ENCODE data around the gene NRL. TPM values are rescaled to one million over a fixed set of nuclear protein-coding genes. Genes with fewer than 3 reads are reported as not detected.

The NRL gene
- polyA plus RNA-seq, 2 donors, result 0.86 to 1.4 TPM

DNA sequence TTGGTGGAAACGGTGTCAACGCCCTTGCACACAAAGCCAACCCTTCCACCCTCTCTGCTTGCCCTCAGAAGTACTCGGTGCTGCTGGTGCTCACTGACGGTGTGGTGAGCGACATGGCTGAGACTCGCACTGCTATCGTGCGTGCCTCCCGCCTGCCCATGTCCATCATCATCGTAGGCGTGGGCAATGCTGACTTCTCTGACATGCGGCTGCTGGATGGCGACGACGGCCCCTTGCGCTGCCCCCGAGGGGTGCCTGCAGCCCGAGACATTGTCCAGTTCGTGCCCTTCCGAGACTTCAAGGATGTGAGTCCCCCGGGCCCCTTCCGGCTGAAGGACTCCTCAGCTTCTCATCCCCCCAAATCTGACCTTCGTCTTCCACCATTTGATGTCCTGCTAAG is 37.7 kb downstream of the NRL start:
- Histone ChIP-seq H3K4me1 (ENCODE audit: control insufficient read depth in 2 of 2, insufficient read depth in 2 of 2, low read length in 1 of 2) (peaks cover 0 to 15% of the 10 kb centered on the region in 2 donors), H3K4me3 (ENCODE audit: low read depth in 1 of 2, low read length in 2 of 2) (no peak overlapping the region), H3K27ac (ENCODE audit: low read depth in 2 of 2, low read length in 1 of 2) (no peak overlapping the region), H3K9me3 (ENCODE audit: control insufficient read depth in 2 of 2, insufficient read depth in 1 of 2, low read depth in 1 of 2, low read length in 1 of 2) (no peaks in the 10 kb centered on the region), H3K27me3 (ENCODE audit: control insufficient read depth in 1 of 2, insufficient read depth in 2 of 2, low read length in 2 of 2) (no peaks in the 10 kb centered on the region), H3K36me3 (ENCODE audit: control insufficient read depth in 2 of 2, insufficient read depth in 2 of 2, low read length in 1 of 2) (no peaks in the 10 kb centered on the region)
- 92 to 95% methylated on average over 23 of the region's 23 CpGs for WGBS, 2 donors

DNA sequence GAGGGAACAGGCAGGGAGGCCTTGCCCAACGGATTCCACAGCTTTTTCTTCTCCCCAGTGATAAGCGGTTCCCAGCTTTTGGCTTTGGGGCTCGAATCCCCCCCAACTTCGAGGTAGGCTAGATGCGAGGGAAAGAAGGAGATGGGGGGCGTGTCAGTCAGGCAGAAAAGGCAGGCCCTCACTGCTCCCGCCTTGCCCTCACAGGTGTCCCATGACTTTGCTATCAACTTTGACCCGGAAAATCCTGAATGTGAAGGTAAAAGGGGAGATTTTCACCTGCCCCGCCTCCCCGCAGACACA is 38.5 kb downstream of the NRL start:
- Histone ChIP-seq H3K4me3 (ENCODE audit: low read depth in 1 of 2, low read length in 2 of 2) (no peak overlapping the region), H3K27me3 (ENCODE audit: control insufficient read depth in 1 of 2, insufficient read depth in 2 of 2, low read length in 2 of 2) (no peaks in the 10 kb centered on the region), H3K27ac (ENCODE audit: low read depth in 2 of 2, low read length in 1 of 2) (no peak overlapping the region), H3K4me1 (ENCODE audit: control insufficient read depth in 2 of 2, insufficient read depth in 2 of 2, low read length in 1 of 2) (peaks cover 0 to 12% of the 10 kb centered on the region in 2 donors), H3K36me3 (ENCODE audit: control insufficient read depth in 2 of 2, insufficient read depth in 2 of 2, low read length in 1 of 2) (no peaks in the 10 kb centered on the region), H3K9me3 (ENCODE audit: control insufficient read depth in 2 of 2, insufficient read depth in 1 of 2, low read depth in 1 of 2, low read length in 1 of 2) (no peaks in the 10 kb centered on the region)
- WGBS, 2 donors, result 87 to 88% methylated on average over 9 to 10 of the region's 10 CpGs

DNA sequence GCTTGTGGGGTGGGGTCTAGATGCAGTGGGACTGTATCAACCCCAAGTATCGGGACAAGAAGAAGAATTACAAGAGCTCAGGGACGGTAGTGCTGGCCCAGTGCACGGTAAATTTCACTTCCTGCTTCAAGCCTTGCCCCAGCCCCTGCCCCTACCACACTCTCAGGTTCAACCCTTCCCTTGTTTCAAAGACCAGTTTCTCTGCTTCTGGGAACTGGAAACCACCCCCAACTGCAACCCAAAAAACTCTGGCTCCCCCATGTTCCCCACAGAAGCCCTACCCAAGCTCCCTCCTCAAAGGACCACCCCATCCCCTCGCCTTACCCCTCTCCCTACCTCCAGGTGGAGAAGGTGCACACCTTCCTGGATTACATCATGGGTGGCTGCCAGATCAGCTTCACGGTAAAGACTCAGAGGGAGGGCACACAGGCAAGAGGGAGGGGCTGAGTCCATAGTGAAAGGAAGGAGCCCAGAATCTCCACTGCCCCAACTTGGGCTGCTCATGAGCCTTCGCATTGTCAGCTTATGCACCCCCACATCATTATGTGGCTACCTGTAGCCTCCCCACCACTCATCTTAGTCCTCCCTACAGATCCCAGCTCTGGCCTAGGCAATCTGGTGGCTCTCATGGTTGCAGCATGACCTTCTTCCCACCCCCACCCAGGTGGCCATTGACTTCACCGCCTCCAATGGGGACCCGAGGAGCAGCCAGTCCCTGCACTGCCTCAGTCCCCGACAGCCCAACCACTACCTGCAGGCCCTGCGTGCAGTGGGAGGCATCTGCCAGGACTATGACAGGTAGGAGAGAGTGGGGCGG is 39.1 kb downstream of the NRL start:
- no peak overlapping the region for H3K4me3 ChIP-seq (ENCODE audit: low read depth in 1 of 2, low read length in 2 of 2)
- 66 to 75% methylated on average over 11 of the region's 11 CpGs for WGBS, 2 donors
- H3K27me3 ChIP-seq (ENCODE audit: control insufficient read depth in 1 of 2, insufficient read depth in 2 of 2, low read length in 2 of 2), result no peaks in the 10 kb centered on the region
- no peaks in the 10 kb centered on the region for H3K36me3 ChIP-seq (ENCODE audit: control insufficient read depth in 2 of 2, insufficient read depth in 2 of 2, low read length in 1 of 2)
- no peak overlapping the region for H3K27ac ChIP-seq (ENCODE audit: low read depth in 2 of 2, low read length in 1 of 2)
- H3K9me3 ChIP-seq (ENCODE audit: control insufficient read depth in 2 of 2, insufficient read depth in 1 of 2, low read depth in 1 of 2, low read length in 1 of 2), result no peaks in the 10 kb centered on the region
- H3K4me1 ChIP-seq (ENCODE audit: control insufficient read depth in 2 of 2, insufficient read depth in 2 of 2, low read length in 1 of 2), result peaks cover 0 to 9% of the 10 kb centered on the region in 2 donors

DNA sequence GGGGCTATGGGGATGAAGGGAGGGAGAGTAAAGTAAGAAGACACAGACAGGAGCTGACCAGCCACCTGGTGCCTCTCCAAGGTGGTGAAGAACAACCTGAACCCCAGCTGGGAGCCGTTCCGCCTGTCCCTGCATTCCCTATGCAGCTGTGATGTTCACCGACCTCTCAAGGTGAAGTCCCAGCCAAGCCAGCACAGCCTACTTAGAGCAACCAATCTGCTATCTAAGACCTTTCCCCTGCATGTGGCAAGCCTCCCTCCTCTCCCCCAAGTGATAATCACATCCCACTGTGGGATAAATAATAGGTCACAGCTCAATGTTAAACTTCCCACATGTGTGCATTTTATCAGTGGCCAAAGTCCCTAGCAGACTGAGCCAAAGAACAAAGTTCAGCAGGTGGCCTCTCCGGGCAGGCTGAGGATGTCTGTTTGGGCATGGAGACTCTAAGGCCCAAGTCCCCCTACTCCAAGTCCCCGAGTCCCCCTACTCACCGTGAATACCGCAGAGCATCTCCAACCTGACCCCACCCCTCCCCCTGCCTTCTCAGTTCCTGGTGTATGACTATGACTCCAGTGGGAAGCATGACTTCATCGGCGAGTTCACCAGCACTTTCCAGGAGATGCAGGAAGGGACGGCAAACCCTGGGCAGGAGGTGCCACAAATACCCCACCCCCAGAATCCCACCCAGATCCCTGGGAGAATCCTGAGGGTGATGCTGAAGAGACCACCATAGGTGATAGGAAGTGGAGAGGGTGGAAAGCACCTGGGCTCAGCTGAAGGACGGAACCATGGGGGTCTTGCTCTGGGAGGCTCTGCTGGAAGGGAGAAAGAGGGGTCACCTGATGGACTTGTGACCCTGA is 39.9 kb downstream of the NRL start:
- Histone ChIP-seq H3K36me3 (ENCODE audit: control insufficient read depth in 2 of 2, insufficient read depth in 2 of 2, low read length in 1 of 2) (no peaks in the 10 kb centered on the region), H3K4me3 (ENCODE audit: low read depth in 1 of 2, low read length in 2 of 2) (no peak overlapping the region), H3K27ac (ENCODE audit: low read depth in 2 of 2, low read length in 1 of 2) (no peak overlapping the region), H3K9me3 (ENCODE audit: control insufficient read depth in 2 of 2, insufficient read depth in 1 of 2, low read depth in 1 of 2, low read length in 1 of 2) (no peaks in the 10 kb centered on the region), H3K27me3 (ENCODE audit: control insufficient read depth in 1 of 2, insufficient read depth in 2 of 2, low read length in 2 of 2) (no peaks in the 10 kb centered on the region), H3K4me1 (ENCODE audit: control insufficient read depth in 2 of 2, insufficient read depth in 2 of 2, low read length in 1 of 2) (peaks cover 0 to 9% of the 10 kb centered on the region in 2 donors)
- 66 to 79% methylated on average over 11 of the region's 11 CpGs for WGBS, 2 donors

DNA sequence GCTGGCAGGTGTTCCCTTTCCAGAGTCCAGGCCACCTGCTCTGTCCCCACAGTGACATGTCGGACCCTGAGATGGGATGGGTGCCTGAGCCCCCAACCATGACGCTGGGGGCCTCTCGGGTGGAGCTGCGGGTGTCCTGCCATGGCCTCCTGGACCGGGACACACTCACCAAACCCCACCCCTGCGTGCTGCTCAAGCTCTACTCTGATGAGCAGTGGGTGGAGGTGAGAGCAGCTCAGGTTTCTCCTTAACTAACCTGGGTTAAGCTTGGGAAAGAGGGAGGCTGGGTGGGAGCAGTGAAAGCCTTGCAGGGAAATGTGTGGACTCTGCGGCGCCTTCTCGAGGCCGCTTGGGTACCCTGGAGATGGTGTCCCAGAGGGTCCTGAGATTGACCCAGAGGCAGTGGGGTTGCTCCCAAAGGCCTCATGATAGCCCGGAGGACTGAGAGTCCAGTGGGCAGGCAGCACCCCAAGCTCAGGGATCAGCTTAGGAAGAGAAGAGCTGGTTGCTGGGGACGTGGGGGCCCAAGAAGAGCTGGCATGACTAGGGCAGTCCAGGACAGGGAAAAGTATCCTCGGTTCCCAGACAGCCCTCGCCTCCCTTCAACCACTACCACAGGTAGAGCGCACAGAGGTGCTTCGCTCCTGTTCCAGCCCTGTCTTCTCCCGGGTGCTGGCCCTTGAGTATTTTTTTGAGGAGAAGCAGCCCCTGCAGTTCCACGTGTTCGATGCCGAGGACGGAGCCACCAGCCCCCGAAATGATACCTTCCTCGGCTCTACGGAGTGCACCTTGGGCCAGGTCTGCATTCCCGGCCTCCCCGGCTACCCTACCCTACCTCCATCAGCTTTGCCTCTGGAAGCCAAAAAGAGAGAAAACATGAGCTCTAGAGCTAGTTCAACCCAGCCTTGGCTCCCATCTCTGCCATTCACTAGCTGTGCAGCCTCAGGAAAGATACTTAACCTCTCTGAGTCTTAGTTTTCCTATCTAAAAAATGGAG is 41.6 kb downstream of the NRL start:
- 82 to 84% methylated on average over 26 of the region's 26 CpGs for WGBS, 2 donors
- no peaks in the 10 kb centered on the region for H3K27me3 ChIP-seq (ENCODE audit: control insufficient read depth in 1 of 2, insufficient read depth in 2 of 2, low read length in 2 of 2)
- peaks cover 0 to 9% of the 10 kb centered on the region in 2 donors for H3K4me1 ChIP-seq (ENCODE audit: control insufficient read depth in 2 of 2, insufficient read depth in 2 of 2, low read length in 1 of 2)
- no peak overlapping the region for H3K4me3 ChIP-seq (ENCODE audit: low read depth in 1 of 2, low read length in 2 of 2)
- no peaks in the 10 kb centered on the region for H3K9me3 ChIP-seq (ENCODE audit: control insufficient read depth in 2 of 2, insufficient read depth in 1 of 2, low read depth in 1 of 2, low read length in 1 of 2)
- no peaks in the 10 kb centered on the region for H3K36me3 ChIP-seq (ENCODE audit: control insufficient read depth in 2 of 2, insufficient read depth in 2 of 2, low read length in 1 of 2)
- H3K27ac ChIP-seq (ENCODE audit: low read depth in 2 of 2, low read length in 1 of 2), result no peak overlapping the region

DNA sequence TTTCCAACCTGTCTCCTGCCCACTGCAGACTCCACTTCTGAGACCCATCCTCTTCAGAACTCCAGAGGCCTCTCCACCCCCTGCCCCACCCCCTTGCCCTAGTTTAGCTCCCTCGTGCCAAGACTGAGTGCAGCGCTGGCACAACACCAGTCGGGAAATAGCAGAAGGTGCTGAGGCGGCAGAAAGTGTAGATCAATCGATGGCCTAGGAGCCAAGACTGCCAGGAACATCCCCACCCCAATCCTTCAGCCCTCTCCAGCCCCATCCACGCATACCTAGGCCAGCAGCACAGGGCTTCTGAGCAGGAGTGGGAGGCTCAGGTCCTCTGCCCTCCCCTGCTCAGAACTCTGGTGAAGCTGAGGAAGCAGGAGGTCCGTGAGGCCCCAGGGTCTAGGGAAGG is 42.3 kb downstream of the NRL start:
- Histone ChIP-seq H3K27me3 (ENCODE audit: control insufficient read depth in 1 of 2, insufficient read depth in 2 of 2, low read length in 2 of 2) (no peaks in the 10 kb centered on the region), H3K9me3 (ENCODE audit: control insufficient read depth in 2 of 2, insufficient read depth in 1 of 2, low read depth in 1 of 2, low read length in 1 of 2) (no peaks in the 10 kb centered on the region), H3K27ac (ENCODE audit: low read depth in 2 of 2, low read length in 1 of 2) (no peak overlapping the region), H3K36me3 (ENCODE audit: control insufficient read depth in 2 of 2, insufficient read depth in 2 of 2, low read length in 1 of 2) (no peaks in the 10 kb centered on the region), H3K4me1 (ENCODE audit: control insufficient read depth in 2 of 2, insufficient read depth in 2 of 2, low read length in 1 of 2) (peaks cover 0 to 9% of the 10 kb centered on the region in 2 donors), H3K4me3 (ENCODE audit: low read depth in 1 of 2, low read length in 2 of 2) (no peak overlapping the region)
- WGBS, 2 donors, result 33 to 39% methylated on average over 7 of the region's 7 CpGs

DNA sequence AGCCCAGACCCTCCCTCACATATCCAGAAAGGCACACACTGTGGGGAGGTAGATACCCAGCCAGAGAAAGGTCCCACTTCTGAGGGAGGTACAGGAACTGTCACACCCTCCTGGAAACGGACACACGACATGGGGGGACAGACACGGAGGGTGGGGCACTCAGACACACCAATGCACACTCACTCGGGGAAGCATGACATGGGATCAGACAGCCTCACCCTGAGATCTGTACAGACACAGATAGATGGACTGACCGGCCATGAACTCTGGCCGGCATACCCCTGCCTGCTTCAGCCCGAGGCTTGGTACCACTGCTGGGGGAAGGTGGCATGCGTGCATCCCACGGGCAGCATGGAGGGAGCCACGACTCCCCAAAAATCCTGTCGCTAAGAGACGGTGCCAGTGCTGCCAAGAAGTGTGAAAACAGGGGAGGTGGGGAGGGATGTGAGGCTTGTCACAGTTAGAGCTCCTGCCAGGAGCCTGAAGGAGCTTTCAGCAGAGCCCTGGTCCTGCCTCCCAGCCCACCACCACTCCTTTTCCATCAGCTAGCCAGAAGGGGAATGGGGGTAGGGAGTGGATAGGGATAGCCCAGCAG is 42.8 kb downstream of the NRL start:
- H3K27me3 ChIP-seq (ENCODE audit: control insufficient read depth in 1 of 2, insufficient read depth in 2 of 2, low read length in 2 of 2), result no peaks in the 10 kb centered on the region
- no peaks in the 10 kb centered on the region for H3K36me3 ChIP-seq (ENCODE audit: control insufficient read depth in 2 of 2, insufficient read depth in 2 of 2, low read length in 1 of 2)
- WGBS, 2 donors, result 39 to 50% methylated on average over 12 of the region's 12 CpGs
- H3K9me3 ChIP-seq (ENCODE audit: control insufficient read depth in 2 of 2, insufficient read depth in 1 of 2, low read depth in 1 of 2, low read length in 1 of 2), result no peaks in the 10 kb centered on the region
- H3K4me3 ChIP-seq (ENCODE audit: low read depth in 1 of 2, low read length in 2 of 2), result no peak overlapping the region
- H3K4me1 ChIP-seq (ENCODE audit: control insufficient read depth in 2 of 2, insufficient read depth in 2 of 2, low read length in 1 of 2), result peaks cover 0 to 7% of the 10 kb centered on the region in 2 donors
- H3K27ac ChIP-seq (ENCODE audit: low read depth in 2 of 2, low read length in 1 of 2), result no peak overlapping the region

DNA sequence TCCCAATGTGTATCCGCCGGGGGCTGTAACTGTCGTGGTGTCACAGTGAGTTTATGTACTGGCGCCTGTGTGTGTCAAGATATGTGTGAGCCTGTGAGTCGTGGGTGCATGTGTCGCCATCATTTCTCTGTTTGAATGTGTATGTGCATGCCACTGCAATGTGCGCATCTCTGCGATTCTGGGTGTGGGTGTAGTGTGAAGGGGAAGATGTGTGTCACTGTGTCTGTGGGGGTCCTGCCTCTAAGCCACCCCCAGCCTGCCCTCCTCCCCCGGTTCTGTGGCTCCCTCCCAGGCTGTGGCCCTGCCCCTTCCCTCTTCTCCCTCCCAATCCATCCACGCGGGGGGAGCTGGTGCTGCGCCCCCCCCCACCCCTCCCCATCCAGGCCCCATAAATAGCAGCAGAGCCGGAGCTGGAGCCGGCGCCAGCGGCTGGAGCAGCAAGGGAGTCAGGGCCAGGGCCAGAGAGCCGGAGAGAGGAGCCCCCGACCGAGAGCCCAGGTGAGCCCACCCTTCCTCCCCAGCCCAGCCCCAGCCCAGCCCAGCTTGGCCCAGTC is 43.5 kb downstream of the NRL start, which contains the start of gene CPNE6:
CPNE6 (plus strand) TSS at position 419 of the 554 bp plus-strand sequence. CDS start 1,375 bp downstream, outside the sequence.
- Histone ChIP-seq H3K4me3 (ENCODE audit: low read depth in 1 of 2, low read length in 2 of 2) (no peak within 1 kb of the TSS), H3K36me3 (ENCODE audit: control insufficient read depth in 2 of 2, insufficient read depth in 2 of 2, low read length in 1 of 2) (no peaks in the 10 kb centered on the region), H3K9me3 (ENCODE audit: control insufficient read depth in 2 of 2, insufficient read depth in 1 of 2, low read depth in 1 of 2, low read length in 1 of 2) (no peaks in the 10 kb centered on the region), H3K4me1 (ENCODE audit: control insufficient read depth in 2 of 2, insufficient read depth in 2 of 2, low read length in 1 of 2) (peaks cover 0 to 7% of the 10 kb centered on the region in 2 donors), H3K27me3 (ENCODE audit: control insufficient read depth in 1 of 2, insufficient read depth in 2 of 2, low read length in 2 of 2) (no peaks in the 10 kb centered on the region), H3K27ac (ENCODE audit: low read depth in 2 of 2, low read length in 1 of 2) (no peak within 1 kb of the TSS)
- 46 to 65% methylated on average over 12 to 19 of the region's 19 CpGs for whole genome bisulfite sequencing, 2 donors
